ENCODE measurements around the gene BMI1.

BMI1 gene

DNA sequence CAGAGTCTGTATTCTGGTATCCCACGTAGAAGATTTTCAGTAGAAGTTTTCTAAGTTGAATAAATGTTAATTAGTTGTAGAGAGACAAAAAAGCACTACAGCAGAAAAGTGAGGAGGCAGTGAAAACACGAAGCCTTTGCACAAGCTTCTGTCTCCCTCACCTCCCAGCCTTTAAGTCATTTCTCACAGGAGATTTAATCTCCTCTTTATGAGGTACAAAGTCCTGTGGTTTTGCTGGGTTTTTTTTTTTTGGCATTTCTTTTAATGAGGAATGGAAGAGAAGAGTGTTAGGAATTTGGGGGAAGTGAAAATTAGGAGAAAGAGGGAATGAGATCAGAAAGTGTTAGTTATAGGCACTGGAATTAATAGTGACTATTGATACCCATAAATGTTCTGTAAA is 45.9 kb downstream of the BMI1 start:
- DNase-seq (ENCODE audit: low read depth in 2 of 2) = no peak

DNA sequence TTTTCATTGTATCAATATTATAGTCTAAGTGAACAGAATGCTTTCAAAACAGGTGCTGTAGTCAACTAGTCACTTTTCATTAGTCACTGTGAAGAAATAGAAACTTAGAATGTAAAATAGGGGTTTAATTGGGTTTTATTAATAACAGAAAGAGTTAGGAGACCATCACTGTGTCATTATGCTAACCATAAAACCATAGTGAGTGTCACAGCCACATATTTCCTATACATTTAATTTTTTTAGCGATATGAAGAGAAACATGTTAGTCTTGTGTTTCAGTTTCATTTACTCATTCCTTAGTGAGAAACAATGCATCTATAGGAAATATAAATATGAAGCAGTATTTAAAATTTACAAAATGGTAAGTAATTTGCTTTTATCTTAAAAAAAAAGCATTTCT is 46.6 kb downstream of the BMI1 start:
- no peak for DNase-seq (ENCODE audit: low read depth in 2 of 2)

DNA sequence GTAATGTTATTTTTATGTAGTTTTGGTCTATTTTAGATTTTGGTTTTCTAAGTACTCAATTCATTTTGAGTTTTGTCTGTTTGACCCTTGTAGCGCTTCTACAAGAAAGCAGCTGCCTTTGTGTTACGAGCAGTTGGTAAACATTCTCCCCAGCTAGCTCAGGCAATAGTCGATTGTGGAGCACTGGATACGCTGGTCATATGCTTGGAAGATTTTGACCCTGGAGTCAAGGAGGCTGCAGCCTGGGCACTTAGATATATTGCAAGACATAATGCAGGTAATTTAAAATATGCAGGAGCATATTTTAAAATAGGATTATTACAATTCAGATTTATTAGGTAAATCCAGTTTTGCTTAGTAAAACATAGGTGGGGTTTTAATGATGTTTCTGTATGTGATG is 47.5 kb downstream of the BMI1 start:
- no peak for DNase-seq (ENCODE audit: low read depth in 2 of 2)

DNA sequence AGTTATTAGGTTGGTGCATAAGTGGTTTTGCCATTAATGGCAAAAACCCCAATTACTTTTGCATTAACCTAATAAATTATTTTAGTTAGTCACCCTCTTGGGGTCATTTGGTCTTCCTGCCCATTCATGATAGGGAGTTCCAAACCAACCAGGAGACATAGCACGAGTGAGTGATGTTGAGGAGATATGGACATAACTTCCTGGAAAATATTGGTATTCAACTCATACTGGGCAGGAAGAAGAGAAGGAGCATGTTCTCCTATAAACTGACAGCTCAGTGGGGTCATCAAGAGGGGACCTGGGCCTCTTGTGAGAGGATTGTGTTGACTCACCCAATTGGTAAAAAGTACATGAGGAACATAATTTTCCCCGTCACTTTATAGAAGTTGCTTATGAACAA is 48.1 kb downstream of the BMI1 start:
- DNase-seq (ENCODE audit: low read depth in 2 of 2) = no peak

DNA sequence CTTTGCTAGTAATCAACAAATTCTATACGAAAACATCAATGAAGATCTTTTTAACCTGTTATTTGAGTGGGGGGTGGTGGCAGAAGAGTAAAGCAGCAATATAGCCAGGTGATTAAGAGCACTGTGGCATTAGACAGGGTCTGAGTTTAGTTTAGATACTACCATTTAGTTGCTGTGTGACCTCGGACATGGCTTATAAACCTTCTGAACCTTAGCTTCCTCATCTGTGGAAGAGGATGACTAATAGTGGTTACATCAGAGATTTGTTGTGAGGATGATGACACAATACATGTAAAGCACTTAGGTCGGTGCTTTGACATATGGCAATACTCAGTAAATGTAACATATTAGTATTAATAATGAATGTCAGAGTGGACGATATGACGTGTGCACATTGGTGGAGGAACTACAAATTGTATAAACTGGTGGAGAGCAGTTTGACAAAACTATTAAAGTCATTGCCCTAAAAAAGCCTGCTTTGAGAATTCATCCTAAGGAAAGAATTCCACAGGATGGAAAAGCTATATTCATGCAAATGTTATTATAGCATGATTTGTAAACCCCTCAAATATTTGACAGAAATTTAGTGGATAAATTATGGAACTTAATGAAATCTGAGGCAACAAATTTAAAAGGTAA is 48.7 kb downstream of the BMI1 start:
- DNase-seq (ENCODE audit: low read depth in 2 of 2) = no peak

DNA sequence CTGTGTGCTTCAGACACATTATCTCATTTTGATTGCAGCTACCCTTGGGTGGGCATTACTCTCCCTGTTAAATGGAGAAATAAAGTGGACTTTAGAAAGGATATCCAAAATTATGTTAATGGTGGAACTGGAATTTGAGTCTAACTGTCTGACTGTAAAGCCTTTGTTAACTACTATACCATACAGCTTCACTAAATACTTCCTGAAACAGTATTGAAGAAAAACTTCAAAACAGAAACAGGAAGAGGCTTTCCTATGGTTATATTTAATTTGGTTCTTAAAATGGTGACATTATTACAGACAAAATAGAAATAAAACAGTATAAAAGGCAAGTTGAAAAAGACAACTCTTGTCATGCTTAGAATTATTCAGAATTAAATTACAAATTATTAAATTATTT is 49.4 kb downstream of the BMI1 start:
- DNase-seq (ENCODE audit: low read depth in 2 of 2) = no peak

DNA sequence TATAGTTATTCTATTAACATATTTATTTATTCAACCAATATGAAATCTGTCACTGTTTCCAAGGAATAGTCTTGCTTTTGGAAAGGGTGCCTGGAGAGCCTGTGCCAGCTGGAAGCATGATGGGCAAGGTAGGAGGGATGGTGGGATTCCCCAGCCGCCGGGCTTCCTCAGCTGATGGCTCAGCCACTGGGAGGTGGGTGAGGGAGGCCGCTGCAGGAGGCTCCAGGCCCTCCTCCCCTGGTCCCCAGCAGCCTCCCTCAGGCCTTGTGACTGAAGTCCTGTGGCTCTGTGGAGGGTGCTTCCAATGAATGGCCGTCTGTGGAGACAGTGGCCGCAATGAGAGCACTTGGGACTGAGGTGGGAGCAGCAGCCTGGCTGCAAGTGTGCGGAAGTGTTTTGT is 51.4 kb downstream of the BMI1 start:
- no peak for DNase-seq (ENCODE audit: low read depth in 2 of 2)

DNA sequence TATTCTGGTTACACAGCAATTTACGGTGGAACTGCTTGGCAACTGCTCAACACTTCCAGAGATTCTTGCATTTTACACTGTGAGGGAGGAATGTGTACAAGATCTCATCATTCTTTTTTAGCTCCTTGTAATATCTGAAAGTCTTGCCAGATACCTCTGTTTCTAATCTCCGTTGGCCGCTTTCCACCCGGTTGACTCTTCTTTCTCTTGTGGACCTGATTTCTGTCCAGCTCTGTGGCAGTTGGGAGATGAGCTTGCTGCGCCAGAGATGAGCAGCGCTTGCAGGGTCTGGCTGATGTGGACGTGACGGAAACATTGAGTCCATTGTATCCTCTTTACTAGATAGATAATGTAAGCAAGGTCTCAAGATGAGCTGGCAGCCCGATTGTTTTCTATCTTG is 52.0 kb downstream of the BMI1 start:
- no peak for DNase-seq (ENCODE audit: low read depth in 2 of 2)

DNA sequence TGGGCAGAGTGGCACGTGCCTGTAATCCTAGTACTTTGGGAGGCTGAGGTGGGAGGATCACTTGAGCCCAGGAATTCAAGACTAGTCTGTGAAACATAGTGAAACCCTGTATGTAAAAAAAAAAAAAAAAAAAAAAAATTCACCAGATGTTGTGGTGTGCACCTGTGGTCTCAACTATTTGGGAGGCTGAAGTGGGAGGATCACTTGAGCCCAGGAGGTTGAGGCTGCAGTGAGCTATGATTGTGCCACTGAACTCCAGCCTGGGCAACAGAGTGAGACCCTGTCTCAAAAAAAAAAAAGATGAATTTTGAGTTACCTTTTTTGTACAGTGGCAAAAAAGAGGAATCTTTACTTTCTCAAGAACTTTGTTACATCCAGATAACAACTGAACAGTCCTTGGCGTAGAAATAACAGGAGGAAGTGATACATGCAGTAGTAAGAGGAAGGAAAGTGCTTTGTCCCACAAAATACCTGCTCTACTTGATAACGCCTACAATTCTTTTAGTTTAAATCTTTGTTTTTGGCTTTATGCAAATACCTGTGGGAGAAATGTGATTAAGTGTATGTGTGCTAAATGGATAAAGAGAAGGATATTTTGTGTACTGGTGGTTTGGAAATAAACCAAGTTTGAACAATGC is 53.7 kb downstream of the BMI1 start:
- DNase-seq (ENCODE audit: low read depth in 2 of 2) = no peak

DNA sequence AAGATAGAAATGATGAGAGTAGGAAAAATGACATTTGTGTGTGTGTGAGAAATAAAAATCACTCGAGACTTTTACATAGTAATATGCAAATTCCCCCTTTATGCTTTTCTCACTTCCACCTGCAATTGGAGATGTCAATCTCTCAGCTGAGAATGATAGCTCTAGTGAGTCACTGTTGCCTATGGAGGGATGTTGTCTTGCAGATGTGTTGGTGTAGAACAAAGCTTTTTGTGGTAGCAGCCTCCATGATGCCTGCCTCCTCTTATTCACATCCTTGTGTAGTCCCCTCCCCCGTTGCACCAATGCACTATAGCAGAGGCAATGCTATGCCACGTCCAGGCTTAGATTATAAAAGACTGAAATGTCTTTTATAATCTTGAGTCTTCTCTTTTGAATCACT is 58.2 kb downstream of the BMI1 start:
- DNase-seq (ENCODE audit: low read depth in 2 of 2) = peak; percentile 15 to 17

Data from stimulated activated CD8-positive, alpha-beta memory T cell treated with anti-CD3 and anti-CD28 coated beads, Interleukin-2, amount 100 ng/mL, for 48 hours (primary cell).